ENCODE measurements around the gene PLK5. TPM values are rescaled to one million over a fixed set of nuclear protein-coding genes. Genes with fewer than 3 reads are reported as not detected.
A peak's percentile ranks its signal among the peaks of the same experiment; 100 is the strongest.

The PLK5 gene
- total RNA-seq, 1 donor from 2014 or later = not detected

DNA sequence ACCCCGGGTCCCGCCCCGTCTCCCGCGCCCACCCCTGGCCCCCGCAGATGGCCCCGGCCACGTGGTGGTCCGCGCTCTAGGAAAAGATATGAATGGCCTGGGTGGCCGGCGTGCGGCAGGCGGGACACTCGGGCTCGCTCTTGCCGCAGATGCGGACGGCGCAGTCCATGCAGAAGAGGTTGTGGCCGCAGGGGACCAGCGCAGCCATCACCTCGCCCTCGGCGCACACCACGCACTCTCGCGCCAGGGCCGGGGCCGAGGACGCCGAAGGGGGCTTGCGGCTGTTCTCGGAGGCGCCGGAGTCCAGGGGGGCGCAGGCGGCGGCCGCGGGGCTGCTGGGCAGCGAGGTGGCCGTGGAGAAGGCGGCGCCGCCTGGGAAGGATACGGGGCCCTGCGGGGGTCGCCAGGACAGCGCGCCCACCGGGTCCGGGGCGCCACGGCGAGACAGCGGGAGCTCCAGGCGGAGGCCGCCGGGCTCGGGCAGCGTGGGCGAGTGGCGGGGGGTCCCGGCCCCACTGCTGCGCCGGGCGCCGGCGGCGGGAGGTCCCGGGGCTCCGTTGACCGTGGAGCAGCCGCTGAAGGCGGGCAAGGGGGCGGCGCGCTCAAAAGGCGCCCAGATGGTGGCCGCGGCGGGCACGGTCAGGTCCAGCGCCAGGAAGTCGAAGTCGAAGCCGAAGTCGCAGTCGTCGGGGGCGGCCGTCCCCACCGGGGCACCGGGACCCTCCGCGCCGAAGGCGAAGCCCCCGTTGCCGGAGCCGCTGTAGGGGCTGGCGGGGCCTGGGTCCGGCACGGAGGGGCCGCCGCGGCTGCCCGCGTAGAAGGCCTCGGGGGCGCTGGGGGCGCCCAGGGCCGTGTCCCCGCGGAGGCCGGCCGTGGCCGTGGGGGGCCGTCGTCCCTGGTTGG is 31.9 kb downstream of the PLK5 start:
- no peak for DNase-seq (ENCODE audit: low spot score)

DNA sequence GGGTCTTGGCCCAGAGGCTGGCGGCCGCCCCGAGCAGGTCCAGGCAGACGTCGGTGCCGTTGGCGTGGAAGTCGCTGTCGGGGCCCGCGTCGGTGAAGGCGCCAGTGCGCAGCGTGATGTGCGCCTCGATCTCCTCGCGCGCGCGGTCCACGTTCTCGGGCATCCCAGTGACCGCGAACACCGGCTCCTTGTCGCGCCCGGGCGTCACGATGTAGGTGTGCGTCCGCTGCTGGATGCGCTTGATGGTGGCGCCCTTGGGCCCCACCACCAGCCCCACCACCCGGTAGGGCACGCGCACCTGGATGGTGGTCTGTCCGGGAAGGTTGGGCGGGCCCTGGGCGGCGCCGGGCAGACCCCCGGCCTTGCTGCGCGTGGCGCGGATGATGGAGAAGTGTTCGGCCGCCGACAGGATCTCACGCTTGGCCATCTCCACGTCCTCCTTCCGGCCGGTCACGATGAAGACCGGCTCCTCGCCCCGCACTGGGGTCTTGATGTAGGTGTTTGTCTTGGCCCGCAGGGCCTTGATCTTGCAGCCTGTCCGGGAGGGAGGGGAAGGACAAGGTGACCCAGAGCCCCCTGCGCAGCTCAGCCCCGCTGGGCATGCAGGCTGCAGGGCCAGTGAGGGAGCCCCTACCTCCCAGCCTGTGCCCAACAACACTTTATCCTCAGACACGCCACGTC is 32.7 kb downstream of the PLK5 start:
- no peak for DNase-seq (ENCODE audit: low spot score)

DNA sequence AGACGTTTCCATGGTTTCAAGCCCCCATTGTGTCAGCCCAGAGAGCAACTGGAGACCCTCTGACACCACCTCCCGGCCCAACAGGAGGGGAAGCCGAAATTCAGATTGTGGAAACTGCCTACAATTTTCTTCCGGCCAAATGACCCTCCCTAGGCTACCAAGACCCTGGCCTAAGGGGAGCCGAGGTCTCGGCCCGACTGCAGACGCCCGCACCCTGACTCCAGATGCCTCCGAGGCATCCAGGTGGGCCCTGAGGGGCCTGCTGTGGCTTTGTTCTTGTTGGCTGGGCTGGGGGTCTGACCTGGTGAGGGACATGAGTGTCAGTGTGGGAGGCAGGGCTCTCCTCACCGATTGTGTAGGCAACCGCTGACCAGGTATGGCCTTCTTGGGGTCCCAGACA is 34.7 kb downstream of the PLK5 start:
- no peak for DNase-seq (ENCODE audit: low spot score)

DNA sequence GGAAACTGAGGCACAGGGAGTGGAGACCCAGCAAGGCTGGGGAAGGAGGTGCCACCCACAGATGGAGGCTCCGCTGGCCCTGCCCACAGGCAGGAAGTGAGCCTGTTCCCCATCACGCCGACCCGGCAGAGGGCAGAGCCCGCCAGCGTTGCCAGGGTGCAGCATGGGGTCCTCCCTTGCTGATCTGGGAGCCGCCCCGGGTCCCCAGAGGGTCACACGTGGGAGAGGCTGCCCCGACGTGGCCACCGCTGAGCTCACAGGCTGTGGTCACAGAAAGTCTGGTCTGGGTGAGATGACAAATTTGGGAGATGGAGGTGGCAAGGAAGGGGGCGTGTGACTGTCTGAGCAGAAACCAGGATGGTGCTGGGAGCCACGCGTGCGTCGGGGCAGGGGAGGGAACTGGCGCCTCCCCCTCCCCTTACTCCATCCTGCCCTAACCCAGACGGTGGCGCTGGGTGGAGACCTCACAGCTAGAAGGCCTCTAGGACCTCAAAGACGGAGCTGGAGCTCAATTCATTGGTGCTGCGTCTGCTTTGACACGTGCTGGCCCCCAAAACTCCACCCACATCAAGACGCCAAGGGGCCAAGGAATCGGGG is 36.5 kb downstream of the PLK5 start:
- DNase-seq (ENCODE audit: low spot score) = no peak

DNA sequence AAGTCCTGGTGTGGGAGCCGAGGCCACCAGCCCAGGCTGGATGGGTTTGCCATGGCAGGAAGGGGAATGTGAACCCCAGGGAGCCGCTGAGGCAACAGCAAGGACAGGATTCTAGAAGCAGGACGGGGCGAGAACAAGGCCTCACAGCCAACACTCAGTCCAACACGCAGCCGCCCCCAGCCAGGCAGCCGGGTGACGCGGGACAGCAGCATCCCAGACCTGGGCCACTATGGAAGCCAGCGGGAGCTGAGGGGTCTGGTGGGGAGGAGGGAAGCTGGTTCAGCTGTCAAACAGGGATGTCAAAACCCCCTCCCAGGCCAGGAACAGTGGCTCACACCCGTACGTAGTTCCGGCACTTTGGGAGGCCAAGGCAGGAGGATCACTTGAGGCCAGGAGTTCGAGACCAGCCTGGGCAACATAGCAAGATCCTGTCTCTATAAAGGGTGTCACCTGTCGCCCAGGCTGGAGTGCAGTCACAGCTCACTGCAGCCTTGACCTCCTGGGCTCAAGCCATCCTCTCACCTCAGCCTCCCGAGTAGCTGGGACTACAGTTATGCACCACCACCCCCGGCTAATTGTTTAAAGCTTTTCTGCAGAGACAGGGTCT is 37.5 kb downstream of the PLK5 start:
- DNase-seq (ENCODE audit: low spot score) = no peak

DNA sequence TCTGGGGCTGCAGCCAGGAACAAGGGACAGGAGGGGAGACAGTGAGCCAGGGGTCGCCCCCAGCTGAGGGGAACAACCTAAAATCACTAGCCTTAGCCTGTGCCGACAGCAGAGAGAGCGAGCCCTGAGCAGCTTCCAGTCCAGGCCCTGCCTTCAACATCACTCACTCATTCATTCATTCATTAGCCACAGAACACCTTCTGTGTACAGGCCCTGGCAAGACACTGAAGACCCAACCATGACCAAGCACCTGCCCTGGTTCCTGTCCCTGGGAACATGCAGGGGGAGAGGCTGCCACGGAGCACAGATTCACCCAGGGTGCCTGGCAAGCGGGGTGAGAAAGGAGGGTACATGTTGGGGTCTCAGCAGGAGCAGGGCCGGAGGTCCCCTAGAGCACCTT is 39.4 kb downstream of the PLK5 start:
- DNase-seq (ENCODE audit: low spot score) = no peak

GRCh38 chr19:1566392-1567115 is 42.7 kb downstream of the PLK5 start:
- peak; percentile 77 for DNase-seq (ENCODE audit: low spot score)

- DNase-seq (ENCODE audit: low spot score) = no peak
These were observed 43.4 kb downstream of the PLK5 start for GRCh38 chr19:1567116-1567847.

- no peak for DNase-seq (ENCODE audit: low spot score)
These were observed 44.0 kb downstream of the PLK5 start for GRCh38 chr19:1567848-1568227.

DNA sequence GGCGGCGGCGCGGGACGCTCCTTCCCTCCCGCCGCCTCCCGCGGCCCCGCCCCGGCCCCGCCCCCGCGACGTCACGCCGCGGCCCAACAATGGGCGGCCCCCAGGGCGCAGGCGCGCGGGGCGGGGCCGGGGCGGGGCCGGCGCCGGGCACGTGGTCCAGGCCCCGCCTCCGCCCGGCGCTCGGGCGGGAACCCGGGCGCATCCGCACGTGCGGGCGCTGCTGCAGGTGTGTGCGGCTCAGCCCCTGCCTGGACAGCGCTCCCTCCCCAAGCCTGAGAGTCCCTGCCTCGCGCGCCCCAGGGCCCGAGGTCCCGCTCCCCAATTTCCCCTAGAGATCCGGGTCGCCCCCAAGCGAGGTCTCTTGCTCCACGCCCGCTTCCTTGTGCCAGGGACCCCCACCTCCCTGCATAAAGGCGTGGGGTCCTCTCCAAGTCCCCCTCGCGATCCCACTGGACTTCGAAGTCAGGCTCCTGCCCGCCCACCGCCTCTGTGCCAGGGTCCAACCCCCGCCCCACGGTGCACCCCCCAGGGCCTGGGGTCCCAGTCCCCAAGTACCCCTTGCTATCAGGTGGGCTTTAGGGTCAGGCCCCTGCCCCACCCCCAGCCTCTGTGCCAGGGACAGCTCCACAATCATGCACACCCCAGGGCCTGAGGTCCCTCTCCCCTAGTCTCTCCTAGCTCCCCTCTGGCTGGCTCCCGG is 44.6 kb downstream of the PLK5 start, which contains the start of gene MEX3D:
Gene MEX3D, minus strand, starts transcription at position 6 of the 700 bp plus-strand sequence. CDS start 267 bp downstream, outside the sequence.
- peak; percentile 71 for DNase-seq (ENCODE audit: low spot score)

- DNase-seq (ENCODE audit: low spot score) = no peak
These were observed 46.1 kb downstream of the PLK5 start for GRCh38 chr19:1569997-1570396.

- DNase-seq (ENCODE audit: low spot score) = no peak
These were observed 47.0 kb downstream of the PLK5 start for GRCh38 chr19:1570836-1571235.

- DNase-seq (ENCODE audit: low spot score) = no peak
These were observed 47.5 kb downstream of the PLK5 start for GRCh38 chr19:1571358-1571757.

DNA sequence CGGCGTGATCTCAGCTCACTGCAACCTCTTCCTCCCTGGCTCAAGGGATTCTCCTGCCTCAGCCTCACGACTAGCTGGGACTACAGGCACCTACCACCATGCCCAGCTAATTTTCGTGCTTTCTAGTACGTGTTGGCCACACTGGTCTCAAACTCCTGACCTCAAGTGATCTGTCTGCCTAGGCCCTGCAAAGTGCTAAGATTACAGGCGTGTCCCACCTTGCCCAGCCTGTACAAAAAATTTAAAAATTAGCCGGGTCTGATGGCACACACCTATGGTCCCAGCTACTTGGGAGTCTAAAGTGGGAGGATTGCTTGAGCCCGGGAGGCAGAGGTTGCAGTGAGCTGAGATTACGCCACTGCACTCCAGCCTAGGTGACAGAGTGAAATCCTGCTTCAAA is 48.9 kb downstream of the PLK5 start:
- no peak for DNase-seq (ENCODE audit: low spot score)

- DNase-seq (ENCODE audit: low spot score) = no peak
These were observed 50.7 kb downstream of the PLK5 start for GRCh38 chr19:1574354-1575136.

DNA sequence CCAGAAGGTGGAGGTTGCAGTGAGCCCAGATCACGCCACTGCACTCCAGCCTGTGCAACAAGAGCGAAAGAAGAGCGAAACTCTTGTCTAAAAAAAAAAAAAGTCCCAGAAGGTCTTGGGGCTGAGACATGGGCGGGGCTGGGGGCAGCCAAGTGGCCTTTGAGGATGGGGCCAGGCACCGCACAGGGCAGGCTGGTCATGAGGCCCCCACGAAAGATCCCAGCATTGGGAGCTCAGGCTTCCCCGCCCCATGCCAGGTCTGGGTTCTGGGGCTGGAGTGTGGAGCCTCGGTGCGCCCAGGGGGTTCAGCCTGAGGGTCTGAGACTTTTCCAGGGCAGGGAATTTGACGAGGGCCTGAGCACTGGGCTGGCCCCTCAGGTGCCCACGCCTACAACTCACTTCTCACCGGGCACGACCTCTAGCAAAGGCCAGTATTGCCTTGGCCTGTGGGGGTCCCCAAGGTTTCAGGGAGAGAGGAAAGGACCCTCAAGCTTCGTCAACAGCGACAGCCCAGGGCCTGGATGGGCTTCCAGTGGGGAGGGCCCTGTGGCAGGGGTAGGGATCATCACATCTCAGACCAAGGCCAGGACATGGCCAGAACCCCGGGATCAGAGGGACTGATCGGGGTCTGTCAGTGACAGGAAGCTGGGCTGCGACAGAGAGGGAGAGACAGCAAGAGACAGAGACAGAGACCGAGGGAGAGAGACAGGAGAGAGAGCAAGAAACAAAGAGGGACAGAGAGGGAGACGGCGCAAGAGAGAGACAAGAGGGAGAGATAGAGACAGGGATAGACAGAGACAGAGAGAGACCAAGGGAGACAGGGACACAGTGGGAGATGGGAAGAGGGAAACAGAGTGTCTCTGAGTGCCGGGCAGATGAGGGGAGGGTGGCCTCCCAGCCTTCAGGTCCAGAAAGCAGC is 51.7 kb downstream of the PLK5 start:
- DNase-seq (ENCODE audit: low spot score) = no peak

DNA sequence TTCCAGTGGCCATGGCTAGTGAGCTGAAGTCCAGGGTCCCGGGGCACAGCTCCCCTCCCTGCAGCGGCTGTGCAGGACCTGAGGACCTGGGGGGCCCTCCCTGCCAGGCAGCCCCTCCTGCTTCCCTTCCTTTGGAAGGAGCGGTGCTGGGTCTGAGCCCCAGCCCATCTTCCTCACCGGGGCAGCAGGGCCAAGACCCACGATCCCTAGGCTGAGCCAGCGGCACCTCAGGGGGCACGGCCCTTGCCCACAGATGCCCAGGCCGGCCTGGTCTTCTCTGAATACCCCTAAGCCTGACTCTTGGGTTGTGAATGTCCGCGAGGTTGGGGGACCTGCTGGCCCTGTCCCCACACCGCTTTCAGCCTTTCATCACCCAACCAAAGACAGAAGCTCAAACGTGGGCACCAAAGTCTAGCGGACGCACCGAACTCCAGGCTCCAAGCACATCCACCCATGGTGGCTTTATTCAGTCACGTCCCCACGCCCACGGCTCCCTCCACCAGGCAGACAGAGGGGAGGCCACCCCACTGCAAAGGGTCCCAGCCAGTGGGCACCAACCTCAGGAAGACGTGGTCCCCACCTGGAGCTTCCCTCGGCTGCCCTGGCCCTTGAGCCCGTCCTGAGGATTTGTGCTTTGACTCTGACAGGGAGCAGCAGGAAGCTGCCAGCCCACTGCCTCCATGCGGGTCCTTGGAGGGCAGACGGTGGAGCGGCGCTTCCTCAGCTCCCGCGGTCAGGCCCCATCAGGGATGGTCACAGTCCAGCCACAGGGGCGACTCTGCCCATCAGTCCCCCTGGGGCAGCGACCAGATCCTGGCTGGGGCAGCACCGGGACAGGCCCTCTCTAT is 52.6 kb downstream of the PLK5 start:
- no peak for DNase-seq (ENCODE audit: low spot score)
